Mucosa of rectum (tissue), 2 donors: ENCODE results near the gene ABR.

Experiments
- H3K27ac ChIP-seq, 2 donors: one replicate each; pipeline ENCODE4 v1.7.0; 2013; ENCODE audit warnings: inconsistent platforms in 2 of 2, low read depth in 2 of 2, low read length in 2 of 2
- H3K27me3 ChIP-seq, 2 donors: one replicate each; pipeline ENCODE4 v1.7.0; 2013; ENCODE audit warnings: low read length in 2 of 2; ENCODE audit not compliant: control insufficient read depth in 2 of 2, insufficient read depth in 2 of 2
- H3K36me3 ChIP-seq, 2 donors: one replicate each; pipeline ENCODE4 v1.7.0; 2013; ENCODE audit warnings: low read length in 2 of 2; ENCODE audit not compliant: control insufficient read depth in 2 of 2, insufficient read depth in 2 of 2
- H3K4me1 ChIP-seq, 2 donors: one replicate each; pipeline ENCODE4 v1.7.0; 2013; ENCODE audit warnings: low read length in 2 of 2, mild to moderate bottlenecking in 1 of 2; ENCODE audit not compliant: control insufficient read depth in 2 of 2, insufficient read depth in 2 of 2
- H3K4me3 ChIP-seq, 2 donors: one replicate each; pipeline ENCODE4 v1.7.0; 2013; ENCODE audit warnings: low read length in 2 of 2
- H3K9ac ChIP-seq, 2 donors: one replicate each; pipeline ENCODE4 v1.7.0; 2013; ENCODE audit warnings: low read length in 2 of 2, low read depth in 1 of 2, mild to moderate bottlenecking in 1 of 2
- H3K9me3 ChIP-seq, 2 donors: one replicate each; pipeline ENCODE4 v1.7.0; 2013; ENCODE audit warnings: low read length in 2 of 2; ENCODE audit not compliant: control insufficient read depth in 2 of 2
- donor health status: healthy.
- donor health status: Normal muscosa, but diverticular disease.

ABR gene

GRCh38 chr17:1186923-1187771 lies 7.4 kb upstream of the ABR start:
- no peak overlapping the region for H3K4me3 ChIP-seq
- no peaks in the 10 kb centered on the region for H3K36me3 ChIP-seq
- no peak overlapping the region for H3K9ac ChIP-seq
- peak overlapping the region in 1 of 2 donors; percentile 43 for H3K27ac ChIP-seq
- H3K4me1 ChIP-seq = peaks cover 7 to 13% of the 10 kb centered on the region in 2 donors
- no peaks in the 10 kb centered on the region for H3K9me3 ChIP-seq
- no peaks in the 10 kb centered on the region for H3K27me3 ChIP-seq

DNA sequence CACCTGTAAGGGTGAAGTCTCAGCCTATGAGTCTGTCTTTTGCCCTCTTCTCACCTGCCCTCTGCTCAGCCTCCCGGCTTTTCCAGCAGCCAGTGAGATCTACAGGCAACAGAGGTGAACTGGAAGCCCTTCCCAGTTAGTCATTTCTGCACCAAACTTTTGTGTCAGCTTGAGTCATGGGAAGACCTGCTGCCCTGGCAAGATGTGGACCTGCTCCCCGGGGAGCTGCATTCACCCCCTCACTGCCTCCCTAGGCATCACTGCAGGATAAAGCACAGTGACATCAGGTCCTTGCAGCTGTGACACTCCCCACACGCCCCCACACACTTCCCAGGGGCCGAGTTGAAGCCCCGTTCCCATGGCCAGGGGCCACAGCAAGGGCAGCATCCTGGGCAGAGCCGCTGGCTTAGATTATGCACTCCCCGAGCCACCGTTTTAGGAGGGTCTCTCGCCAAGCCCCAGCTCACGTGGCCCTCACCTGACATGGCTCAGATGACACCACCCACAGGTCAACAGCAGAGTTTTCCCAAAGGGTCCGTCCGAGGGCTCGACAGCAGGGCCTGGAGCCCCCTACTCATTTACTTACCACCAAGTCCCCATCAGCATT lies 6.5 kb upstream of the ABR start:
- Histone ChIP-seq H3K4me3 (no peak overlapping the region), H3K9me3 (no peaks in the 10 kb centered on the region), H3K27me3 (no peaks in the 10 kb centered on the region), H3K9ac (no peak overlapping the region), H3K36me3 (no peaks in the 10 kb centered on the region), H3K4me1 (peaks cover 7 to 13% of the 10 kb centered on the region in 2 donors), H3K27ac (no peak overlapping the region)

DNA sequence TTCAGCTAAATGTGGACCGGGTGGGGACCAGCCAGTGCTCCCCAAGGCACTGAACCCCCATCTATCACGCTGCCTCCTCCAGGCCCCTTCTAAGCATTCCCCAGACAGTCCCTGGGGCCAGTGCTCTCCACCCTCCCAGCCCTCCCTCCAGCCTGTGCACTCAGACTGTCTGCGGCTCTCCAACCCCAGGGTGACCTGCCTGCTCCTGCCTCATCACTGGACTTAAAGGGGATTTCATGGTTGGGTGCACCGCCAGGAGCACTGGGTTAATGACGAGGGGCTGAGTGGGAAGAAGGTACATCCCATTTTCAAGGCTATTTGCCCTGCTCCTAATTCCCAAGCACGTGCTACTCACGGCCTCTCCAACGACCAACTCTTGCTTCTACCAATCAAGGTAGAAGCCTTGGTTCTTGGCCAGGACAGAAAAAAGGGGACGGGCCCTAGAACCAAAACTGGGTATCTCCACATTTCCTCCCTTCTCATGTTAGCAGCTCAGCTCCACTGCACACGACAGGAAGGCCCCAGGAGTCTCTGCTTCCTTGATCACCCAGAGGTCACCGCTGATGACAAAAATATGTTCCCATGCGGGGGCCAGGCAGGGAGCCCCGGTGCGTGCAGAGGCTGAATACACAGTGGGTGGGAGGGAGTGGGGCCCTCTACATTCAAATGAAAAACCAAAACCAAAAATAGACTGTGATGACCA lies 3.5 kb upstream of the ABR start:
- Histone ChIP-seq H3K27me3 (no peaks in the 10 kb centered on the region), H3K4me3 (no peak overlapping the region), H3K9me3 (no peaks in the 10 kb centered on the region), H3K4me1 (peaks cover 7 to 14% of the 10 kb centered on the region in 2 donors), H3K36me3 (no peaks in the 10 kb centered on the region), H3K9ac (no peak overlapping the region), H3K27ac (no peak overlapping the region)

GRCh38 chr17:1182811-1183170 lies 3.0 kb upstream of the ABR start:
- Histone ChIP-seq H3K4me1 (peaks cover 7 to 14% of the 10 kb centered on the region in 2 donors), H3K27ac (no peak overlapping the region), H3K27me3 (no peaks in the 10 kb centered on the region), H3K4me3 (no peak overlapping the region), H3K9me3 (no peaks in the 10 kb centered on the region), H3K36me3 (no peaks in the 10 kb centered on the region), H3K9ac (no peak overlapping the region)

DNA sequence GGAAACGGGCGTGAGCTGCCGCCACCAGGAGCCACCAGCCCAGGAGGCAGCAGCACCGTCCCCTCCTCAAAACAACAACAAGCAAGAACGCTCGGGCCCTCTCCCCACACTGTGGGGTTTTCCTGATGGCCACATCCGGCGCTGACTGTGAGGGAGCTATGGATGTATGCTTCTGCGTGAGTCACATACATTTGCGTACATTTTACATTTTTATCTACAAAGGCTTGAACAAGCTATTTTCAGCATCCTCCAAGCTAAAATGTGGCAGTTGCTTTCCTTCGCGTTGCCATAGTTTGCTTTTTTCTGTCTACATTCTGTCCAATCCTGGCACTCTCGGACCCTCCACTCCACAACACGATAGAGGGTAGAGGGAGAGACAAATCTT lies 2.0 kb upstream of the ABR start:
- no peaks in the 10 kb centered on the region for H3K36me3 ChIP-seq

GRCh38 chr17:1180958-1181752 lies 1.4 kb upstream of the ABR start:
- H3K27me3 ChIP-seq = no peaks in the 10 kb centered on the region
- peaks cover 4 to 9% of the 10 kb centered on the region in 2 donors for H3K4me1 ChIP-seq
- no peak overlapping the region for H3K4me3 ChIP-seq
- H3K36me3 ChIP-seq = no peaks in the 10 kb centered on the region
- H3K9me3 ChIP-seq = no peaks in the 10 kb centered on the region
- H3K27ac ChIP-seq = no peak overlapping the region
- no peak overlapping the region for H3K9ac ChIP-seq

More for the DNA sequence above, 2.0 kb upstream of the ABR start:
- Histone ChIP-seq H3K27me3 (no peaks in the 10 kb centered on the region), H3K4me1 (peaks cover 7 to 12% of the 10 kb centered on the region in 2 donors), H3K9me3 (no peaks in the 10 kb centered on the region), H3K4me3 (no peak overlapping the region), H3K27ac (no peak overlapping the region), H3K9ac (no peak overlapping the region)

DNA sequence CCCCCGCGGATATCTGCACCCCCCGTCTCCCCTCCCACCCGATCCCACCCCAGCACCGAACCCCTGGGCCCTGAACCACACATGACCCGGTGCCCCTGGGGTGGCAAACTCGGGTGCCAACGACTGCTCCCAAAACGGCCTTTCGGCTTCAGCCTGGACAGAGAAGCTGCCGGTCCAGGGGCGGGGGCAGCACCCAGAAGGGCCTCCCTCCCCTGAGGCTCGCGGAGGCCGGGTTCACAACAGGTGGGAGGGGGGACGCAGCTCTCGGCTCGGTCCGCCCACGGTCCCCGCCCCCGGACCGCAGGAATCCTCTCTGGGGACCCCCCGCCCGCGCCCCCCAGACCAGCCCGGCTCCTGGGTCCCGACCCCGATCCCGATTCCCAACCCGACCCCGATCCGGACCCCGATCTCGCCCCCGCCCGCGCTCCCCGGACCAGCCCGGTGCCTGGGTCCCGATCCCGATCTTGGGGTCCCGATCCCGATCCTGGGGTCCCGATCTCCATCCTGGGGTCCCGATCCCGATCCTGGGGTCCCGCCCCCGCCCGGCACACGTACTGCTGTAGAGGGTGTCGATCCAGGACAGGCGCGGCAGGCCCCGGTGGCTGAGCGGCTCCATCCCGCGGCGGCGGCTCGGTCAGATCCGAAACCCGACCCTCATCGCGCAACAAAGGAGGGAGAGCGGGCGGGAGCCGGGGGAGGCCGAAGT lies 516 bp downstream of the ABR start:
- Histone ChIP-seq H3K27me3 (no peaks in the 10 kb centered on the region), H3K9me3 (no peaks in the 10 kb centered on the region), H3K27ac (no peak overlapping the region), H3K9ac (peak overlapping the region in 1 of 2 donors; percentile 56), H3K4me3 (peak overlapping the region; percentile 41 to 60), H3K36me3 (no peaks in the 10 kb centered on the region), H3K4me1 (peaks cover 4 to 8% of the 10 kb centered on the region in 2 donors)

DNA sequence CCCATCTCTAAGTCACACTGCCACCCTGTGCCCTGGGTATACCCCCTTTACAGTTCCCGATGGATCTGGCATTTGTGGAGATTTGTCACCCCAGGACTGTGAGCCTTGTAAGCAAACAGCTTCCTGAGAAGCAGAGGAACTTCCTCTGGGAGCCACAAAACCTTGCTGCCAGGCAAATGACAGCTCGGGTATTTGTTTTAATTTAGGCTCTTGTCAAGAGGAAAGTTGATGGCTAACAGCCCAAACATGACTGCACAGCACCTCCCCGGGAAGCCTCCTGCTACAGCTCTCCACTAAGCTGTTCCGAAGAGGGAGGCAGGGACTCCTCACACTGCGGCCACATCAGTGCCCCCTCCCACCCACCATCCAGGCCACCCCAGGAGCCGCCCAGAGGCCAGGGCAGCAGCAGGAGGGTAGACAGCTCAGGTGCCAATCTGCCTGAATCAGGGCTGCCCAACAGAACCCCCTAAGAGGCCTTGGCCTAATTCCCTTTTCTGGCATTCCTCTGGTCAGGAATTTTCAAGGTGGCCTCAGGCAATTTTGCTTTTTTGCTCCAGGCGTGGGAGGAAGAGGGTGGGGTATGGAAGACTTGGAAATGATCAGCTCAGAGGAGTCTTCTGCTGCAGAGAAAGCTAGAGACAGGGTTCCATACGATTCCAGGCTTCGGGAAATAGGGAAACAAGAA lies 2.6 kb downstream of the ABR start:
- no peaks in the 10 kb centered on the region for H3K27me3 ChIP-seq
- peaks cover 4 to 5% of the 10 kb centered on the region in 2 donors for H3K4me1 ChIP-seq
- H3K36me3 ChIP-seq = no peaks in the 10 kb centered on the region
- no peak overlapping the region for H3K9ac ChIP-seq
- no peak overlapping the region for H3K4me3 ChIP-seq
- H3K9me3 ChIP-seq = no peaks in the 10 kb centered on the region
- H3K27ac ChIP-seq = no peak overlapping the region

DNA sequence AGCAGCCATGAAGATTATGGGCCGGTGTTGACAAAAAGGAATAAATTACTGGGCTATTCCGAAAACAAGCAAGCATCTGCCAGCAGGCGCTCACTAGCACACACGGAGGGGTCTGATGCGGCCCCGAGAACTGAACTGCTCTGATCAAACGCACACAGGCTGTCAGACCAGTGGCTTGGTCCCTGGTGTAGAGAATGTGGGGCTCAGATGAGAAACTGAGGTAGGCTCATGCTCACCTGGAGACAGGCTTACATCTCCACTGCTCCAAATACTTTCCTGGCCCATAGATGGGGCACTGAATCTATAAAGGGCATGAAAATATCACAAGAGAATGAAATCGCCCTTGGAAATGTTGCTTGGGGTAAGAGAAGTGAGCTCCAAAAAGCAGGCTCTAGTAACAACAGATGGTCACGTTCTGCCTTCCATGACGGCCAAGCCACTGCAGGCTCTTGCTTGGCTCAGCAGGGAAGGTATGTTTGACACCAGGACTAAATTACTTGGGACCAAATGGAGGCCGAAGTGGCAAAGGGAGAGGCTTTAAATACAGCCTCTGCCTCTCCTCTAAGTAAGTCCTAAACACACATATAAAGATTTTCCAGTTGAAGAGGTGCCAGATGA lies 5.4 kb downstream of the ABR start:
- H3K27ac ChIP-seq = no peak overlapping the region
- no peaks in the 10 kb centered on the region for H3K36me3 ChIP-seq
- no peak overlapping the region for H3K4me3 ChIP-seq
- H3K9me3 ChIP-seq = no peaks in the 10 kb centered on the region
- H3K4me1 ChIP-seq = peaks cover 0 to 4% of the 10 kb centered on the region in 2 donors
- H3K9ac ChIP-seq = no peak overlapping the region
- H3K27me3 ChIP-seq = no peaks in the 10 kb centered on the region
